GM23338 (cell line): ENCODE measurements around the gene KLK1. TPM values are rescaled to one million over a fixed set of nuclear protein-coding genes. Genes with fewer than 3 reads are reported as not detected.

ENCODE experiments used
- ATAC-seq: fragments of 200-7000 bp; cut with Tn5 transposase; 3 replicates; pipeline ENCODE4 v1.9.1; 2020
- DNase-seq: peaks from one replicate; pipeline ENCODE4 v3.0.0-alpha.2; 2015; ENCODE audit warnings: low spot score
- H2AFZ ChIP-seq: fragments of 200-600 bp; sonication (generic); 2 replicates; pipeline ENCODE4 v1.8.0; 2016; ENCODE audit warnings: antibody characterized with exemption, mild to moderate bottlenecking, moderate library complexity
- H3F3A ChIP-seq: fragments of 200-600 bp; sonication (generic); replicated peaks from 2 replicates; pipeline ENCODE4 v1.8.0; 2017; ENCODE audit warnings: antibody characterized with exemption, mixed run types, low read depth
- H3K27ac ChIP-seq: fragments of 200-600 bp; sonication (generic); 2 replicates; pipeline ENCODE4 v1.6.1; 2016; ENCODE audit warnings: low read depth
- H3K27me3 ChIP-seq: fragments of 200-600 bp; sonication (generic); 2 replicates; pipeline ENCODE4 v1.8.0; 2016; ENCODE audit warnings: mild to moderate bottlenecking, mixed run types, moderate library complexity; ENCODE audit not compliant: insufficient read depth
- H3K36me3 ChIP-seq: fragments of 200-600 bp; sonication (generic); 2 replicates; pipeline ENCODE4 v1.8.0; 2016; ENCODE audit warnings: mild to moderate bottlenecking; ENCODE audit not compliant: insufficient read depth
- H3K4me1 ChIP-seq: fragments of 200-600 bp; sonication (generic); 2 replicates; pipeline ENCODE4 v1.8.0; 2016; ENCODE audit warnings: mild to moderate bottlenecking, moderate library complexity; ENCODE audit not compliant: insufficient read depth
- H3K4me2 ChIP-seq: fragments of 200-600 bp; sonication (generic); 2 replicates; pipeline ENCODE4 v1.7.1; 2017; ENCODE audit warnings: mixed run types
- H3K4me3 ChIP-seq: fragments of 200-600 bp; sonication (generic); 2 replicates; pipeline ENCODE4 v1.6.1; 2016; ENCODE audit warnings: mixed run types
- H3K79me2 ChIP-seq: fragments of 200-600 bp; sonication (generic); replicated peaks from 2 replicates; pipeline ENCODE4 v1.8.0; 2017; ENCODE audit warnings: mild to moderate bottlenecking; ENCODE audit not compliant: insufficient read depth
- H3K9me2 ChIP-seq: fragments of 200-600 bp; sonication (generic); 2 replicates; pipeline ENCODE4 v1.8.0; 2017; ENCODE audit not compliant: insufficient read depth
- H4K20me1 ChIP-seq: fragments of 200-600 bp; sonication (generic); replicated peaks from 2 replicates; pipeline ENCODE4 v1.8.0; 2017; ENCODE audit warnings: mild to moderate bottlenecking; ENCODE audit not compliant: insufficient read depth
- H3K27ac Mint-ChIP-seq: 2 replicates; pipeline ENCODE4 v1.8.0; 2020; ENCODE audit warnings: inconsistent platforms, mild to moderate bottlenecking, moderate library complexity, mixed read lengths
- H3K27me3 Mint-ChIP-seq: 3 replicates; pipeline ENCODE4 v1.8.0; 2022; ENCODE audit warnings: low read depth, mild to moderate bottlenecking, moderate library complexity, mixed read lengths, inconsistent platforms; ENCODE audit not compliant: insufficient read depth, poor library complexity
- H3K36me3 Mint-ChIP-seq: 3 replicates; pipeline ENCODE4 v1.8.0; 2021; ENCODE audit warnings: low read depth, mild to moderate bottlenecking, inconsistent platforms, moderate library complexity, mixed read lengths
- H3K4me1 Mint-ChIP-seq: 3 replicates; pipeline ENCODE4 v1.8.0; 2020; ENCODE audit warnings: mild to moderate bottlenecking, inconsistent platforms, mixed read lengths
- H3K4me3 Mint-ChIP-seq: 3 replicates; pipeline ENCODE4 v1.8.0; 2021; ENCODE audit warnings: moderate library complexity, mild to moderate bottlenecking, inconsistent platforms, mixed read lengths
- H3K9me3 Mint-ChIP-seq: 3 replicates; pipeline ENCODE4 v1.8.0; 2020; ENCODE audit warnings: moderate library complexity, mild to moderate bottlenecking, inconsistent platforms, mixed read lengths
- EZH2 ChIP-seq: fragments of 200-600 bp; sonication (generic); IDR thresholded peaks from one replicate; pipeline ENCODE4 v1.8.0; 2017; ENCODE audit warnings: antibody characterized with exemption, mild to moderate bottlenecking, low read depth; ENCODE audit not compliant: unreplicated experiment
- EZH2phosphoT487 ChIP-seq: fragments of 200-600 bp; sonication (generic); IDR thresholded peaks from one replicate; pipeline ENCODE4 v1.8.1; 2018; ENCODE audit warnings: antibody characterized with exemption; ENCODE audit not compliant: unreplicated experiment
- NANOG ChIP-seq: IDR thresholded peaks from 2 replicates; pipeline ENCODE4 v1.6.1; 2016; ENCODE audit warnings: antibody characterized with exemption, borderline replicate concordance
- POLR2AphosphoS5 ChIP-seq: IDR thresholded peaks from 2 replicates; pipeline ENCODE4 v1.6.1; 2016; ENCODE audit warnings: antibody characterized with exemption, low read depth
- STAT1 ChIP-seq: IDR thresholded peaks from one replicate; pipeline ENCODE4 v1.6.1; 2016; ENCODE audit warnings: antibody characterized with exemption; ENCODE audit not compliant: unreplicated experiment
- ZNF114 ChIP-seq: fragments of 250-450 bp; sonication (Bioruptor Pico); IDR thresholded peaks from 2 replicates; pipeline ENCODE4 v1.5.0; 2020; ENCODE audit warnings: mild to moderate bottlenecking, moderate library complexity
- polyA plus RNA-seq: library from polyadenylated mRNA; unstranded; fragments of >200 nt; fragmentation: Nextera tagmentation; extraction: Ambion mirVana; gene quantifications from 2 replicates; pipeline ENCODE4 v1.2.1, GENCODE V29; 2016
- total RNA-seq: library from RNA; depleted of rRNA; stranded (reverse); fragments of >200 nt; shearing (Covaris generic); gene quantifications from 2 replicates; pipeline ENCODE4 v1.2.3, GENCODE V29; 2014
- TF ChIP-seq, protein P1 (sequence below): IDR thresholded peaks from one replicate; pipeline ENCODE4 v1.6.1; 2018; ENCODE audit warnings: antibody characterized with exemption; ENCODE audit not compliant: unreplicated experiment
- TF ChIP-seq, protein P2 (sequence below), 2 experiments: fragments of 200-600 bp in 1 of 2; sonication (generic) in 1 of 2; conservative IDR thresholded peaks; 2 replicates each; pipeline versions ENCODE4 v1.5.1 to v1.6.1; 2016 to 2017; ENCODE audit warnings: antibody characterized with exemption in 2 of 2, low read depth in 2 of 2, mild to moderate bottlenecking in 2 of 2, moderate library complexity in 1 of 2
- TF ChIP-seq, protein P3 (sequence below): fragments of 250-450 bp; sonication (Bioruptor Pico); IDR thresholded peaks from 2 replicates; pipeline ENCODE4 v1.5.0; 2020; ENCODE audit warnings: mild to moderate bottlenecking, moderate library complexity

Gene KLK1
- total and polyA plus RNA-seq, 2 experiments from 2014 or later, result 0.31 to 3.0 TPM

DNA sequence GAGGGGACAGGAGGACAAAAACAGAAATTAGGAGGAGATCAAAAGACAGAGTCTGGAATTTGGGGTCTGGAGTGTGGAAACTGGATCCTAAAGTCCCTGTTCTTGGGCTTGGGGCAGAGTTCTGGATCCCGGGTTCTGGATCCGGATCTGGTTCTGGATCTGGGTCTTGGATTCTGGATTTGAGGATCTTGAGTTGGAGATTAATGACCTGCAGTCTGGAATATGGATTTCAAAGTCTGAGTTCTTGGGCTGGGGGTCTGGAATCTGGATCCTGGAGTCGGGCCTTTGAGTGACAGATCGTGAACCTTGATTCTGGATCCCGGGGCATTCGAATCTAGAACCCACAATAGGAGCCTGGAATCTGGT is 10.2 kb upstream of the KLK1 start (continued):
- TF ChIP-seq, protein P1, sequence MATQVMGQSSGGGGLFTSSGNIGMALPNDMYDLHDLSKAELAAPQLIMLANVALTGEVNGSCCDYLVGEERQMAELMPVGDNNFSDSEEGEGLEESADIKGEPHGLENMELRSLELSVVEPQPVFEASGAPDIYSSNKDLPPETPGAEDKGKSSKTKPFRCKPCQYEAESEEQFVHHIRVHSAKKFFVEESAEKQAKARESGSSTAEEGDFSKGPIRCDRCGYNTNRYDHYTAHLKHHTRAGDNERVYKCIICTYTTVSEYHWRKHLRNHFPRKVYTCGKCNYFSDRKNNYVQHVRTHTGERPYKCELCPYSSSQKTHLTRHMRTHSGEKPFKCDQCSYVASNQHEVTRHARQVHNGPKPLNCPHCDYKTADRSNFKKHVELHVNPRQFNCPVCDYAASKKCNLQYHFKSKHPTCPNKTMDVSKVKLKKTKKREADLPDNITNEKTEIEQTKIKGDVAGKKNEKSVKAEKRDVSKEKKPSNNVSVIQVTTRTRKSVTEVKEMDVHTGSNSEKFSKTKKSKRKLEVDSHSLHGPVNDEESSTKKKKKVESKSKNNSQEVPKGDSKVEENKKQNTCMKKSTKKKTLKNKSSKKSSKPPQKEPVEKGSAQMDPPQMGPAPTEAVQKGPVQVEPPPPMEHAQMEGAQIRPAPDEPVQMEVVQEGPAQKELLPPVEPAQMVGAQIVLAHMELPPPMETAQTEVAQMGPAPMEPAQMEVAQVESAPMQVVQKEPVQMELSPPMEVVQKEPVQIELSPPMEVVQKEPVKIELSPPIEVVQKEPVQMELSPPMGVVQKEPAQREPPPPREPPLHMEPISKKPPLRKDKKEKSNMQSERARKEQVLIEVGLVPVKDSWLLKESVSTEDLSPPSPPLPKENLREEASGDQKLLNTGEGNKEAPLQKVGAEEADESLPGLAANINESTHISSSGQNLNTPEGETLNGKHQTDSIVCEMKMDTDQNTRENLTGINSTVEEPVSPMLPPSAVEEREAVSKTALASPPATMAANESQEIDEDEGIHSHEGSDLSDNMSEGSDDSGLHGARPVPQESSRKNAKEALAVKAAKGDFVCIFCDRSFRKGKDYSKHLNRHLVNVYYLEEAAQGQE, result no peak
- TF ChIP-seq EZH2 (no peak), POLR2AphosphoS5 (no peak)
- TF ChIP-seq, protein P2, sequence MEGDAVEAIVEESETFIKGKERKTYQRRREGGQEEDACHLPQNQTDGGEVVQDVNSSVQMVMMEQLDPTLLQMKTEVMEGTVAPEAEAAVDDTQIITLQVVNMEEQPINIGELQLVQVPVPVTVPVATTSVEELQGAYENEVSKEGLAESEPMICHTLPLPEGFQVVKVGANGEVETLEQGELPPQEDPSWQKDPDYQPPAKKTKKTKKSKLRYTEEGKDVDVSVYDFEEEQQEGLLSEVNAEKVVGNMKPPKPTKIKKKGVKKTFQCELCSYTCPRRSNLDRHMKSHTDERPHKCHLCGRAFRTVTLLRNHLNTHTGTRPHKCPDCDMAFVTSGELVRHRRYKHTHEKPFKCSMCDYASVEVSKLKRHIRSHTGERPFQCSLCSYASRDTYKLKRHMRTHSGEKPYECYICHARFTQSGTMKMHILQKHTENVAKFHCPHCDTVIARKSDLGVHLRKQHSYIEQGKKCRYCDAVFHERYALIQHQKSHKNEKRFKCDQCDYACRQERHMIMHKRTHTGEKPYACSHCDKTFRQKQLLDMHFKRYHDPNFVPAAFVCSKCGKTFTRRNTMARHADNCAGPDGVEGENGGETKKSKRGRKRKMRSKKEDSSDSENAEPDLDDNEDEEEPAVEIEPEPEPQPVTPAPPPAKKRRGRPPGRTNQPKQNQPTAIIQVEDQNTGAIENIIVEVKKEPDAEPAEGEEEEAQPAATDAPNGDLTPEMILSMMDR (conservative IDR thresholded peaks at IDR 0.05; ENCODE audit: low read depth in 2 of 2), result no peak

DNA sequence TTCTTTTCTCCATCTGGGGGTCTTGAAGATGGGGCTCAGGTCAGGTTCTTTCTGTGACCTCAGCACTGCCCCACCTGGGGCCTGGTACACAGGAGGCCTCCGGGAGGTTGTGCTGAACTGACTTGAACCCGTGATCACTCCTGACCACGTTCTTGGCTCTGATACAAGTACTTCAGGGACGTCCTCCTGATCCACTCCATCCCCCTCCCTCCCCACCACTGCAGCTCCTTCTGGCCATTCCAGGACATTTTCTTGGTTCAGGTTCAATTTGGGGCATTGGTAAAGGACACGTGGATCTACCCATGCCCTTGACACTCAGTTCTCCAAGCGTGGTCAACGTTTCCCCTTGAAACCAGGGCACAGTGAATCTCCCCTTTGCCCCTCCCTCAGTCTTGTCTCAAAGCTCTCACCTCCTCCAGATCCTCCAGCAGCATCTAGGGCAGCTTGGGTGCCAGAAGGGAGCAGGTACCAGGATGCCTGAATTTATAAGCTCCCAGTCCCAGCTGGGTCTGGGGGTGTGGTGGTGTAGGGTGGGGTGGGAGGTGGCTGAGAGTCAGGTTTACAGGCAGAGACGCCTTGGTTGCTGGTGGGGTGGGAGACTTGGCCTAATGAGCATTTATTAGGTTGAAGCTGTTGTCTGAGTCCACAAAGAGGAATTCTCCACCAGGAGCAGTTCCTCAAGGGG is 9.7 kb upstream of the KLK1 start, which contains the start of gene KLK15:
Gene KLK15, minus strand, starts transcription at position 458 of the 685 bp plus-strand sequence. CDS start 2,082 bp downstream, outside the sequence.
- no peak for DNase-seq
- Histone ChIP-seq H3K4me1 (peaks cover 7% of the 10 kb centered on the region), H3K4me3 (no peak within 1 kb of the TSS), H4K20me1 (no peaks in the 10 kb centered on the region), H3K9me2 (0 out of 2 replicates have a peak, but pooled peaks cover 2% of the 10 kb centered on the region), H3K36me3 (no peaks in the 10 kb centered on the region), H2AFZ (no peak within 1 kb of the TSS), H3F3A (0 out of 2 replicates have a peak, but pooled peaks cover 3% of the 10 kb centered on the region), H3K79me2 (no peaks in the 10 kb centered on the region), H3K27me3 (peaks cover 28% of the 10 kb centered on the region), H3K4me2 (no peak within 1 kb of the TSS), H3K27ac (no peak within 1 kb of the TSS)
- Mint-ChIP-seq H3K9me3 (peaks cover 2% of the 10 kb centered on the region; the same call in 1 of the 3 replicates), H3K27me3 (peaks cover 28% of the 10 kb centered on the region), H3K4me1 (peaks cover 6% of the 10 kb centered on the region; the same call in 2 of the 3 replicates), H3K27ac (no peak within 1 kb of the TSS), H3K4me3 (no peak within 1 kb of the TSS), H3K36me3 (no peaks in the 10 kb centered on the region; the same call in 2 of the 3 replicates)
- no peak for ATAC-seq
- TF ChIP-seq STAT1 (no peak), EZH2phosphoT487 (no peak), POLR2AphosphoS5 (no peak), ZNF114 (CRISPR knock-in tag) (no peak), NANOG (no peak)
- TF ChIP-seq, protein P3, sequence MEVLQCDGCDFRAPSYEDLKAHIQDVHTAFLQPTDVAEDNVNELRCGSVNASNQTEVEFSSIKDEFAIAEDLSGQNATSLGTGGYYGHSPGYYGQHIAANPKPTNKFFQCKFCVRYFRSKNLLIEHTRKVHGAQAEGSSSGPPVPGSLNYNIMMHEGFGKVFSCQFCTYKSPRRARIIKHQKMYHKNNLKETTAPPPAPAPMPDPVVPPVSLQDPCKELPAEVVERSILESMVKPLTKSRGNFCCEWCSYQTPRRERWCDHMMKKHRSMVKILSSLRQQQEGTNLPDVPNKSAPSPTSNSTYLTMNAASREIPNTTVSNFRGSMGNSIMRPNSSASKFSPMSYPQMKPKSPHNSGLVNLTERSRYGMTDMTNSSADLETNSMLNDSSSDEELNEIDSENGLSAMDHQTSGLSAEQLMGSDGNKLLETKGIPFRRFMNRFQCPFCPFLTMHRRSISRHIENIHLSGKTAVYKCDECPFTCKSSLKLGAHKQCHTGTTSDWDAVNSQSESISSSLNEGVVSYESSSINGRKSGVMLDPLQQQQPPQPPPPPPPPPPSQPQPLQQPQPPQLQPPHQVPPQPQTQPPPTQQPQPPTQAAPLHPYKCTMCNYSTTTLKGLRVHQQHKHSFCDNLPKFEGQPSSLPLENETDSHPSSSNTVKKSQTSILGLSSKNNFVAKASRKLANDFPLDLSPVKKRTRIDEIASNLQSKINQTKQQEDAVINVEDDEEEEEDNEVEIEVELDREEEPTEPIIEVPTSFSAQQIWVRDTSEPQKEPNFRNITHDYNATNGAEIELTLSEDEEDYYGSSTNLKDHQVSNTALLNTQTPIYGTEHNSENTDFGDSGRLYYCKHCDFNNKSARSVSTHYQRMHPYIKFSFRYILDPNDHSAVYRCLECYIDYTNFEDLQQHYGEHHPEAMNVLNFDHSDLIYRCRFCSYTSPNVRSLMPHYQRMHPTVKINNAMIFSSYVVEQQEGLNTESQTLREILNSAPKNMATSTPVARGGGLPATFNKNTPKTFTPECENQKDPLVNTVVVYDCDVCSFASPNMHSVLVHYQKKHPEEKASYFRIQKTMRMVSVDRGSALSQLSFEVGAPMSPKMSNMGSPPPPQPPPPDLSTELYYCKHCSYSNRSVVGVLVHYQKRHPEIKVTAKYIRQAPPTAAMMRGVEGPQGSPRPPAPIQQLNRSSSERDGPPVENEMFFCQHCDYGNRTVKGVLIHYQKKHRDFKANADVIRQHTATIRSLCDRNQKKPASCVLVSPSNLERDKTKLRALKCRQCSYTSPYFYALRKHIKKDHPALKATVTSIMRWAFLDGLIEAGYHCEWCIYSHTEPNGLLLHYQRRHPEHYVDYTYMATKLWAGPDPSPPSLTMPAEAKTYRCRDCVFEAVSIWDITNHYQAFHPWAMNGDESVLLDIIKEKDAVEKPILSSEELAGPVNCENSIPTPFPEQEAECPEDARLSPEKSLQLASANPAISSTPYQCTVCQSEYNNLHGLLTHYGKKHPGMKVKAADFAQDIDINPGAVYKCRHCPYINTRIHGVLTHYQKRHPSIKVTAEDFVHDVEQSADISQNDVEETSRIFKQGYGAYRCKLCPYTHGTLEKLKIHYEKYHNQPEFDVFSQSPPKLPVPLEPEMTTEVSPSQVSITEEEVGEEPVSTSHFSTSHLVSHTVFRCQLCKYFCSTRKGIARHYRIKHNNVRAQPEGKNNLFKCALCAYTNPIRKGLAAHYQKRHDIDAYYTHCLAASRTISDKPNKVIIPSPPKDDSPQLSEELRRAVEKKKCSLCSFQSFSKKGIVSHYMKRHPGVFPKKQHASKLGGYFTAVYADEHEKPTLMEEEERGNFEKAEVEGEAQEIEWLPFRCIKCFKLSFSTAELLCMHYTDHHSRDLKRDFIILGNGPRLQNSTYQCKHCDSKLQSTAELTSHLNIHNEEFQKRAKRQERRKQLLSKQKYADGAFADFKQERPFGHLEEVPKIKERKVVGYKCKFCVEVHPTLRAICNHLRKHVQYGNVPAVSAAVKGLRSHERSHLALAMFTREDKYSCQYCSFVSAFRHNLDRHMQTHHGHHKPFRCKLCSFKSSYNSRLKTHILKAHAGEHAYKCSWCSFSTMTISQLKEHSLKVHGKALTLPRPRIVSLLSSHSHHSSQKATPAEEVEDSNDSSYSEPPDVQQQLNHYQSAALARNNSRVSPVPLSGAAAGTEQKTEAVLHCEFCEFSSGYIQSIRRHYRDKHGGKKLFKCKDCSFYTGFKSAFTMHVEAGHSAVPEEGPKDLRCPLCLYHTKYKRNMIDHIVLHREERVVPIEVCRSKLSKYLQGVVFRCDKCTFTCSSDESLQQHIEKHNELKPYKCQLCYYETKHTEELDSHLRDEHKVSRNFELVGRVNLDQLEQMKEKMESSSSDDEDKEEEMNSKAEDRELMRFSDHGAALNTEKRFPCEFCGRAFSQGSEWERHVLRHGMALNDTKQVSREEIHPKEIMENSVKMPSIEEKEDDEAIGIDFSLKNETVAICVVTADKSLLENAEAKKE (CRISPR knock-in tag), result no peak
- TF ChIP-seq, protein P1, result no peak
